Left ventricle myocardium inferior (tissue), 1 donor: Measurements from ENCODE around the gene CA5B. TPM values are rescaled to one million over a fixed set of nuclear protein-coding genes. Genes with fewer than 3 reads are reported as not detected.

Source experiments
- DNase-seq: peaks from one replicate; pipeline ENCODE4 v3.0.0-alpha.2; 2020
- H3K27ac ChIP-seq: fragments of 200-600 bp; replicated peaks from 2 replicates; pipeline ENCODE4 v1.8.0; 2021
- H3K27me3 ChIP-seq: fragments of 200-600 bp; 2 replicates; pipeline ENCODE4 v1.8.0; 2021; ENCODE audit warnings: low read depth
- H3K36me3 ChIP-seq: fragments of 200-600 bp; 2 replicates; pipeline ENCODE4 v1.8.0; 2021
- H3K4me1 ChIP-seq: fragments of 200-600 bp; 2 replicates; pipeline ENCODE4 v1.8.0; 2021
- H3K4me3 ChIP-seq: fragments of 200-600 bp; 2 replicates; pipeline ENCODE4 v1.8.0; 2021; ENCODE audit warnings: mild to moderate bottlenecking, moderate library complexity
- H3K9me3 ChIP-seq: fragments of 200-600 bp; replicated peaks from 2 replicates; pipeline ENCODE4 v1.8.0; 2021
- CTCF ChIP-seq: fragments of 200-600 bp; IDR thresholded peaks from 2 replicates; pipeline ENCODE4 v1.8.0; 2021; ENCODE audit warnings: antibody characterized with exemption, mild to moderate bottlenecking, borderline replicate concordance
- intact Hi-C: fragments of 100-400 bp; cut with micrococcal nuclease; formaldehyde crosslinking; loops from one replicate; pipeline ENCODE4 v1.11.0; 2022
- total RNA-seq: library from RNA; stranded (reverse); fragmentation: NEBNext Ultra II Directional; extraction: Animal tissue kit (Norgen Biotek cat#: 25700); gene quantifications from one replicate; pipeline ENCODE4 v1.2.1, GENCODE V29; 2021
- donor health status: DM: no; HTN: yes; CAD: no; lungs with severe emphysema.

The CA5B gene
- total RNA-seq, 1 donor from 2014 or later = 3.2 TPM

DNA sequence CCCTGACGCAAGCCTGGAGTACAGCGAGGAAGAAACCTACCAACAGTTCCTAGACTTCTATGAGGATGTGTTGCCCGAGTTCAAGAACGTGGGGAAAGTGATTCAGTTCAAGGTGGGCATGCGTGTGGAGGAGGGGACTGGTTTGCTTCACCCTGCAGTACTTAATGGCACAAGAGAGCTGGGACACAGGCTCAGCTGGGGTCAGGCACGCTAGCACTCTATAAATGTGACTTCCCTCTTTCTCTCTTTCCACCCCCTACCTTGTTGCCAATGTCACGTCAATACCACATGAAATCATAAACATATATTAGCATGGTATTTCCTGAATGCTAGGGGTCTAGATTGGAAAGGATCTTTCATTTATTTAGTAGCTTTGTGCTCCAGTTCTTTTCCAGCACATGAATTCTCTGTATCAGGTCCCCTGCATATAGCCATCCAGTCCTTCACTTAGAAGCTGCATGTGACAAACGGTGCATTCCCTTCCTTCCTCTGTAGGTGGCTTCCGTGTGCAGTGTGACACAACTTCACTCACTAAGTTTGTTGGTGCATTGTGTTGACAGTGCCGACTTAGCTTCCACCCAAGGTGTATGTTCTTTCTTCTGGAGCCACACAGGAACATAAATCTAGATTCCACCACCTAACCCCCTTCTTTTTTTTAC, 77.8 kb downstream of the CA5B start:
- intact Hi-C loops = no loop called here
- Histone ChIP-seq H3K4me1 (peaks cover 11% of the 10 kb centered on the region), H3K27ac (peak overlapping the region; percentile 48), H3K36me3 (peaks cover 11% of the 10 kb centered on the region), H3K4me3 (no peak overlapping the region), H3K9me3 (no peaks in the 10 kb centered on the region), H3K27me3 (no peaks in the 10 kb centered on the region)
- peak; percentile 51 for TF ChIP-seq CTCF
- DNase-seq = no peak

DNA sequence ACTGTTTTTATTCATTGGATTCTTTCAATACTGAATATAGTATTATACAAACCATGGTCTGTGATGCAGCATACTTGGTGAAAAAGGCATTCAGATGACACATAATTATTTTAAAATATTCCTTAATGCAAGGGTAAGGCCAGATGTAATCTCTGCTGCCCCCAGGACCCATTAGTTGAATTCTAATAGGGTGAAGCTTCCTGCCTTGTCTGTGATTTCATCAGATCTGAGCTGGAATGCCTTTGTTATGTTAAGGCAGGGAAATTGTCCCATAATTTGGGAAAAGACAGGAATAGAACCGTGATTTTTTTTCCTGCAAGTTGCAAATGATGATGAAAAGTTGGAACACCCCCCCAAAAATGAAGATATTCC, 78.4 kb downstream of the CA5B start:
- TF ChIP-seq CTCF = no peak
- Histone ChIP-seq H3K27ac (peak overlapping the region; percentile 48), H3K27me3 (no peaks in the 10 kb centered on the region), H3K36me3 (peaks cover 12% of the 10 kb centered on the region), H3K4me1 (peaks cover 11% of the 10 kb centered on the region), H3K4me3 (no peak overlapping the region), H3K9me3 (no peaks in the 10 kb centered on the region)
- intact Hi-C loops = no loop called here
- no peak for DNase-seq

DNA sequence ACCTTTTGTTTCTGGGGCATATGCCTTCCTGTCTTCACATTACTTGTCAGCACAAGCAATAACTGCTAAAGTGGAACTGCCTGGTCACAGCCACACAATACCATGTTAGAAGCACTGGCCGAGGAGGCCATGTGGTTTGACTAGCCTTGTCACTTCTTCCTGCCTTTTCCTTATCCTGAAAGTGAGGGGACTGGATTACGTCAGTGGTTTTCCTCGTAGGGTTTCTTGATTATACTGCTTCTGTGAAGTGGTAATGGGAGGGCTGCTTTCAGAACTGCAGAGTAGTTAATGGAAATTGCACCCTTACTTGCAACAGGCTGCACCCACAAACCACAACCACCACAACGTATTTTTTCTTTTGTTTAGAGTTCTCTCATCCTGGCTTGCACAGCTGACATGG, 78.8 kb downstream of the CA5B start:
- intact Hi-C loops = no loop called here
- Histone ChIP-seq H3K9me3 (no peaks in the 10 kb centered on the region), H3K4me3 (no peak overlapping the region), H3K36me3 (peaks cover 10% of the 10 kb centered on the region), H3K27ac (peak overlapping the region; percentile 48), H3K27me3 (no peaks in the 10 kb centered on the region), H3K4me1 (peaks cover 11% of the 10 kb centered on the region)
- no peak for TF ChIP-seq CTCF
- no peak for DNase-seq

GRCh38 chrX:15820106-15821073, 82.3 kb downstream of the CA5B start:
- H3K36me3 ChIP-seq = peaks cover 7% of the 10 kb centered on the region
- intact Hi-C loops = no loop called here
- H3K27ac ChIP-seq = no peak overlapping the region
- no peaks in the 10 kb centered on the region for H3K9me3 ChIP-seq
- H3K4me1 ChIP-seq = peaks cover 11% of the 10 kb centered on the region
- H3K27me3 ChIP-seq = no peaks in the 10 kb centered on the region
- H3K4me3 ChIP-seq = no peak overlapping the region
- DNase-seq = no peak
- no peak for TF ChIP-seq CTCF

- no peak for TF ChIP-seq CTCF
- intact Hi-C loops = no loop called here
- H3K36me3 ChIP-seq = peaks cover 7% of the 10 kb centered on the region
Measured at GRCh38 chrX:15822922-15823321, 84.9 kb downstream of the CA5B start.

More at GRCh38 chrX:15822922-15823321, 84.9 kb downstream of the CA5B start:
- no peaks in the 10 kb centered on the region for H3K9me3 ChIP-seq
- H3K27me3 ChIP-seq = no peaks in the 10 kb centered on the region
- no peak overlapping the region for H3K4me3 ChIP-seq
- DNase-seq = no peak
- no peak overlapping the region for H3K27ac ChIP-seq
- peaks cover 5% of the 10 kb centered on the region for H3K4me1 ChIP-seq
